RCC 7860 (cell line): ENCODE results near the gene PRDX2.
"Not testable (repeated sequence)": the region's sequence is repeated elsewhere in the genome, so short reads cannot be mapped to it uniquely, and the experiment has no call there.

Experiments used
- DNase-seq: peaks from one replicate; pipeline ENCODE4 v3.0.0-alpha.2; 2015; ENCODE audit warnings: low spot score
- FAIRE-seq: peaks from 2 replicates; lab custom pipeline; 2012; peaks lifted over from hg19 to GRCh38; lab: Jason Lieb, UNC

PRDX2 gene

GRCh38 chr19:12801466-12802266 lies at the start of gene PRDX2, which contains the start of gene THSD8:
Gene PRDX2 (minus strand): TSS chr19:12801800. CDS start chr19:12801261, 539 bp downstream.
Gene THSD8 (plus strand): TSS chr19:12802069. CDS start chr19:12802072, 3 bp downstream.
- FAIRE-seq, result no peak

DNA sequence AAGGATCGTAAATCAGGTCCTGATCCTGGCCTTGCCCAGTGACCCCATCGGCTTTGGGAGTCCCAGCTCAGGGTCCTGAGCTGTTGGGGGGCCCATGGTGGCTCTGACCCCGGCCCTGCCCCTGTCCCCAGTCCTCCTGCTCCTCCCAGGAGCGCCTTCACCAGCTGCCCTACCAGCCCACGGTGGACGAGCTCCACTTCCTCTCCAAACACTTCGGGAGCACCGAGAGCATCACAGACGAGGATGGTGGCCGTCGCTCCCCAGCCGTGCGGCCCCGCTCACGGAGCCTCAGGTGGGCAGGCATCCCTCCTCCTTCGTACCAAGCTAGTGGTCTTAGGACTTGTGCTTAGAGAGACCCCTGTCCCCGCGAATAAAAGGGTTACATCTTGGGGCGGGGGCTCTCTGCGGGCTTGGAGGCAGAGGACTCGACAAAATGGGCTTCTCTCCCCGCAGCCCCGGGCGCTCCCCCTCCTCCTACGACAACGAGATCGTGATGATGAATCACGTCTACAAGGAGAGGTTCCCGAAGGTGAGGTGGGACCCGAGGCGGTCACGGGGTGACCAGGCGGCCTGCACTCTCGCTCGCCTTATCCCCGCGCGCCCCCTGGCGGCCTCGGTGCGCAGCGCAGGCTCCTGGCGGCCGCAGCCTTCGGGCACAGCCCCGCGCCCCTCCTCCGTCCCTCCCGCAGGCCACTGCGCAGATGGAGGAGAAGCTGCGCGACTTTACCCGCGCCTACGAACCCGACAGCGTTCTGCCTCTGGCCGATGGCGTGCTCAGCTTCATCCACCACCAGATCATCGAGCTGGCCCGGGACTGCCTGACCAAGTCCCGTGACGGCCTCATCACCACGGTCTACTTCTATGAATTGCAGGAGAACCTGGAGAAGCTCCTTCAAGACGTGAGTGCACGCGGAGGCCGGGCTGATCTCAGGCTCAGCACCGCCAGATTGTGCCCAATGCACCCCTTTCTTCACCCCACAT lies 45.8 kb upstream of the PRDX2 start:
- FAIRE-seq, result no peak
- DNase-seq, result peak; percentile 73

More at GRCh38 chr19:12801466-12802266, at the start of gene PRDX2, which contains the start of gene THSD8:
- no peak for DNase-seq

DNA sequence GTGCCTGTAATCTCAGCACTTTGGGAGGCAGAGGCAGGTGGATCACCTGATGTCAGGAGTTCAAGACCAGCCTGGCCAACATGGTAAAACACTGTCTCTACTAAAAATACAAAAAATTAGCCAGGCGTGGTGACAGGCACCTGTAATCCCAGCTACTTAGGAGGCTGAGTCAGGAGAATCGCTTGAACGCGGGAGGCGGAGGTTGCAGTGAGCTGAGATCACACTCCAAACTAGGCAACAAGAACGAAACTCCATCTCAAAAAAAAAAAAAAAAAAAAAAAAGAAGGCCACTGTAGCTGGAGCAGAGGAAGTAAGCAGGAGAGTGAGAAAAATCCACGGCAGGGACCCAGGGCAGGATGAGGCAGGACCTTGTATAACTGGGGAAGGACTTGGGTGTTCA lies 45.0 kb upstream of the PRDX2 start:
- not testable (repeated sequence) for DNase-seq, FAIRE-seq

DNA sequence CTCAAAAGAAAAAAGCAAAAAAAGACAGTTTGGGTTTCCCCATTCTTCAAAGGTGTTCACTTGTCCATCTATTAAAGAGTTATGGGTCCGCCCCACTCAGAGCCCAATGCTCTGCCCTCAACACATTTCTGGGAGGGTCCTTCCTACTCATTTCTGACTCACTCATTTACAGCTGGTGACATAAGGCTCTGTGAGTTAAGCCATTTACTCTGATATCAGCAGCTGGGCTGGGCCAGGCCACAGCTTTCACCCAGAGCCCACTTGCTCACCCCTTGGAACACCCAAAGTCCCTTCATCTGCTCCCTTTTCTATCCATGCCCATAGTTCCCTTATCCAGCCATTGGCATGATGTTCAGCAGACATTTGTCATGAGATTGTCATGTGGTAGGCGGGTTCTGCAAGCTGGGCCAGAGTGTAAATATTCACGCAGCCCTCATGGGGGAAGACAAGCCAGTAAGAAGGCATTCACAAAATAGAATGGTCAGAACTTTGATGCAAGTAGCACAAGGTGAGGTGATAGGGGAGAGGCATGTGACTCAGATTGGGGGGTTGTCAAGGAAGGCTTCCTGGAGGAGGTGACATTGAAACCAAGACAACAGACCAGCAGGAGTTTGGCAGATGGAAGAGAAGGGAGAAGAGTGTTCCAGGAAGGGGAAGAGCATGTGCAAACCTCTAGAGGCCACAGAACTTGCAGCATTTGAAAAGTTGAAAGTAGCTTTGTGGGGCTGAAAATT lies 42.6 kb upstream of the PRDX2 start:
- FAIRE-seq, result no peak
- no peak for DNase-seq

GRCh38 chr19:12843328-12843727 lies 41.7 kb upstream of the PRDX2 start:
- no peak for FAIRE-seq
- no peak for DNase-seq

DNA sequence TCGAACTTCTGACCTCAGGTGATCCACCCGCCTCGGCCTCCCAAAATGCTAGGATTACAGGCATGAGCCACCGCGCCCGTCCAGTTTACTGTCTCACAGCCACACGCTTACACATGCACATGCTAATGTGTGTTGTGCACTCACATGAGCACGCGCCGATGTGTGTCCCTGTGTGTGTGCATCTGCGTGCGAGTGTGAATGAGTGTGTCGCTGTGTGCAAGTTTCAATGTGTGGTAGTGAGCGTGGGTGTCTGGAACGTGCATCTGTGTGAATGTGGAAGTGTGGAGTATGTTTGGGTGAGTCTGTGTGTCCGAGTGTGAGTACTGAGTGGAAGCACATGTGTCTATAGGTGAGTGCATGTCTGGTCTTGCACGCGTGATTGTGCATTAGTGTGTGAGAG lies 40.9 kb upstream of the PRDX2 start:
- FAIRE-seq (no peak), DNase-seq (no peak)

DNA sequence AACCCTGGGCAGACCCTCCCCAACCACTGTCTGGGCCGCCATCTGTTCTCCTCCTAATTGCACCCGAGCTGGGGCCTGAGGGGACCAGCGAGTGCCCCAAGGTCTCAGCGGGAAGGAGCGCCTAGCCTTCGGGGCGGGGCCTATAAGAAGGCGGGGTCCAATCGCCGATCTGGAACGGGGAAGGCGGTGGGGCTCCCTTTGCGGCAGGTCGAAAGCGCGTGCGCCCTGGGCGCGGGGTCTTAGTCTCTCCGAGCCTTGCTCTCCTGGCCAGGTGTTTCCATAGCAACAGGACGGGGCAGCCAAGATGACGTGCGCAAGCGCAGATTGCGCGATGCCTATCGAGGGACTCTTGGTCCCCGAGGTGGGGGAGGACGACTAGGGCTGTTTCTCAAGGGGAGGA lies 39.5 kb upstream of the PRDX2 start:
- DNase-seq (no peak), FAIRE-seq (no peak)

DNA sequence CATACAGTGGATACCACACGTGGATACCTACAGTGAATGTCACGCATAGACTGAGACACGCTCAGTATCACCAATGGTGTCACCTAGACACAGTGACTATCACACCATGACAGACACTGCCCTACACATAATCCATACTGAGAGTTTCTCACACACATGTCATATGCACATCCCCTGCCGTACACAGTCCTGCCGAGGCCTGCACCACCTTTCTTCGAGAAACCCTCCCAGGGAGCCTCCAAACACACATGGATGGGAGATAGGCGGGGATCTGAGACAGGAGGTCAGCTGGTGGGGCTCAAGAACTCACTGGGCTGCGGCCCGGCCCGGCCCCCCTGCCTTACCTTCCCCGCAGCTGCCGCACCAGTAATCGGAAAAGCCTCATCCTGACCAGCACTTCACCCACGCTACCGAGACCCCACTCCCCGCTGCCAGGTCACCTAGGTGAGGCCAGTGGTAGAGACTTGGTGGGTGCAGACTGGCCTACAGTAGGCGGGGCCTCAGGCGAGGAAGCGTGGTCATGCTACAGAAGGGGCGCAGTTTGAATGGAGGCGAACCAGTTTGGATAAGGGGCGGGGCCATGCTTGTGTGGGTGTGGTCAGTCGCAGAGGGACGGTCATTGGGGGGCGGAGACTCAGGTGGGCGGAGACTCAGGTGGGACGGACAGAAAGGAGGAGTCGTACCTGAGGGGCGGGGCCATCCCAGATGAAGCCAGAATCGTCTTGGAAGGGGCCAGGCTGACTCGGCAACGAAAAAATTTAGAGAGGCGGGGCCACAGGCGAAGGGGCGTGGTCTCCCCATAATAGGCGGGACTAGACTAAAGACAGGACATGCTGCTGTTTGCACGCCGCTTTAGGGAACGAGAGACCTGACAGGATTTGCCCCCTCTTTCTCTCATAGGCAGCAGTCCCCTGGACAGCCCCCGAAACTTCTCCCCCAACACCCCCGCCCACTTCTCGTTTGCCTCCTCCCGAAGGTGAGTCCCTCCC lies 38.8 kb upstream of the PRDX2 start:
- DNase-seq (no peak), FAIRE-seq (no peak)

DNA sequence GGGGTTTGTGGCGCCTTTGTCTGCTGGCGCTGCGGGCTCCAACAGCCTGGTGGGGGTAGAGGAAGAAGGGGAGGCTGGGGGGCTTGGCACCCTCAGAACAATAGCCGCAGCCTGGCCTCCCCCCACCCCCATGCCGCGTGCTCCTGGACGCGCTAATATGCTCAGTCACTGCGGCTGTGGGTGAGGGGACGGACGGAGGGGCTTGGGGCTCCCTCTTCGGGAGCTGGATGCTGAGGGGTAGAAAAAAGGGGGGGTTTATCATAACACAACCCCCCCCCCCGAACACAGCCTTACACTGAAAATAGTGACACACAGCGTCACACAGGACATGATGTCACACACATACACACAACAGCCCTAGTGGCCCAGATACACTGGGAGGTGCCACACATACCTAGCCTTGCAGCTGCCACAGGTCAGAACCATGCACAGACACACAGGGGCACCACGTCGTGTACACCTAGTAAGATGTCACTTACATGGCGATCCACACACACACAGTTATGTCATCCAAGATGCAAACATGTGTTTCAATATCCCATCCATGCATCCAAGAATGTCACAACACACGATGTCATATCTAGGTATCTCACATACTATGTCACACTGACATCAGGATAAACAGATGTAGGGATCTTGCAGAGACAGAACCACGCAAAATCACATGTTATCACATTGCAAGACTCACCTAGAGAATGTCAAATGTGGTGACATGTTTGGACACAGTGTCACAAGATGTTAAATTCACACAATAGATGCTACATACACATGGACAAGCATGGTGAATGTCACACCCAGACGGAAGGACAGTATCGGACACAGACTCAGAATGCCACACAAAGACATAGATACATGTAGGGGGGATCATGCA lies 37.5 kb upstream of the PRDX2 start:
- FAIRE-seq (no peak), DNase-seq (no peak)

DNA sequence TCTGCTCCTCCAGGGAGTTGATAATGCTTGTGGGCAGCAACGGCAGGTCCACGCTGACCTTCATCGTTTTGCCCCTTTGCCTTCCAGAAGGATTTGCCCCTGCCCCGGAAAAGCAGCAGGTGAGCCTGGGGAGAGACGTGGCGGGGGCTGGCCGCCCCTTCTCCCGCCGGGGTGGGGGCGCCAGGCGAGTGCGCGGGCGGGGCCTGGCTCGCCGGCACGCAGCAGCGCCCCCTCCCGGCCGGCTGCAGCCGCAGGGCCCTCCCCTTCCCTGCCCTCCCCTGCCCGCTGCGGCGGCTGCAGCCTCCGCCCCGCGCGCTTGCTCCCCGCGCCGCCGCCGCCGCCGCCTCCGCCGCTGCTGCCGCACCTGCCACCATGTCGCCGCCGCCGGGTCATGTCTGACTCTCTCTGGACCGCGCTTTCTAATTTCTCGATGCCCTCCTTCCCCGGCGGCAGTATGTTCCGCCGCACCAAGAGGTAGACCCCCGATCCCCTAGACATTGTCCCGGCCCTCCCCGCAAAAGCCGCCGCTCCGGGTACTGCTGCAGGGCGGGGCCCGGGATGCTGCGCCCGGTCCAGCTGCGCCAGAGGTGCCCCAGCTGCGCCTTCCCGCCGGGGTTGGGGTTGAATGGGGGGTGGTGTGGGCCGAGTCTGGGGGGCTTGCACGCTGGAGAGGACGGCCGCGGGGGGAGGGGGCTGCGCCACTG lies 36.7 kb upstream of the PRDX2 start, which contains the start of gene MAST1:
Gene MAST1 (plus strand): TSS at position 334 of the 704 bp plus-strand sequence. CDS start 58 bp downstream, at position 392.
- no peak for FAIRE-seq

DNA sequence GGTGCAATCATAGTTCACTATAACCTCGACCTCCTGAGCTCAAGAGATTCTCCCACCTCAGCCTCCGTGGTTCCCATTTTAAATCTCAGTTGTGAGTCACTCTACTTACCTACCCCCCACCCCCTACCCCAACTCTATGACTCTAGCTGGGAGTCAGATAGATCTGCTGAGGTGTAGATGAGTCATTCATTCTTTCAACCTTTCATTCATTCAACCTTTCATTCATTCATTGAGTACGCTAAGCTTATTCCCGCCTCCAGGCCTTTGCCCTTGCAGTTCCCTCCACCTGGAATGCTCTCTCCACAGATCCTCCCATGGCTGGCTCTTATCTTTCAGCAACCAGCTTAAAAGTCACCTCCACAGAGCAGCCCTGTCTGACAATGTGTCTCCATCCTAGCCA lies 35.6 kb upstream of the PRDX2 start:
- DNase-seq (peak; percentile 63), FAIRE-seq (no peak)

More for the DNA sequence above, 36.7 kb upstream of the PRDX2 start, which contains the start of gene MAST1:
- DNase-seq, result no peak

GRCh38 chr19:12836529-12836863 lies 34.9 kb upstream of the PRDX2 start:
- FAIRE-seq, result no peak
- no peak for DNase-seq

DNA sequence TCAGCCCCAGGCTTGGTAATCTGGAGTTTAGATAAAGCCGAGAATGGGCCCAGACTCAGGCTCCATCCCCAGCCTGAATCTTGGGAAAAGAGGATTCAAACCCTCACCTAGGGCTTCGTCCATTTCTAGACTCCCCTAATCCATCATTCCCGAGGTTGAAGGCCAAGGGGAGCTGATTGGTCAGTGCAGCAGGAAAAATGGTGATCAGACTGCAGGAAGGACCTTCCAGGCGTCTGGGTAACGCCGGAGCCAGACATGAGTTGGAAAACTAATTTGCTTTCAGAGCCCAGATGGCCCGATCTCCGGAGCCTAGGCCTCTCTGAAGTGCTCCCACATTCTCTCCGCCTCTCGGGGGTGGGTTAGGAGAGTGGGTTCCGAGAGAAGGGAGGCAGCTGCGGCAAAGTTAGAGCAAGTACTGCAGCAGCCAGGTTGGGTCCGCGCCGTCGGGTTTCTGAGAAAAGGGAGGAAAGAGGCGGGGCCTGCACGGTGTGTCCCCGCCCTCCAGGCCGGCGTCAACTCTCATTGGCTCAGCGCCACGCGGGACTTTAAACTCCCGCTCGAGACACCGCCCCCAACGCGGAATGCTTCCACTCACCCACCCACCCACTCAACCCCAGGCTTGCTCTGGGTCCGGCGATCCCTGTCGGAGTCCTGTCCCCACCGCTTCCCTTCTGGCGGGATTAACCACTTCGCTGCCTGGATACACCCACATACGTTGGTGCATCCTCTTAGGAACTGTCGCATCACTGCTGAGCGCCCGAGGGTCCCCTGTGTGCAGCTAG lies 33.6 kb upstream of the PRDX2 start:
- no peak for DNase-seq
- FAIRE-seq, result no peak

GRCh38 chr19:12834566-12834943 lies 33.0 kb upstream of the PRDX2 start, which contains the start of gene RTBDN:
Gene RTBDN (minus strand): TSS chr19:12834579. CDS start chr19:12829979, 4,600 bp downstream.
- FAIRE-seq, result no peak
- no peak for DNase-seq

- FAIRE-seq, result no peak
- no peak for DNase-seq
Observed at GRCh38 chr19:12833738-12834565, 32.4 kb upstream of the PRDX2 start.

DNA sequence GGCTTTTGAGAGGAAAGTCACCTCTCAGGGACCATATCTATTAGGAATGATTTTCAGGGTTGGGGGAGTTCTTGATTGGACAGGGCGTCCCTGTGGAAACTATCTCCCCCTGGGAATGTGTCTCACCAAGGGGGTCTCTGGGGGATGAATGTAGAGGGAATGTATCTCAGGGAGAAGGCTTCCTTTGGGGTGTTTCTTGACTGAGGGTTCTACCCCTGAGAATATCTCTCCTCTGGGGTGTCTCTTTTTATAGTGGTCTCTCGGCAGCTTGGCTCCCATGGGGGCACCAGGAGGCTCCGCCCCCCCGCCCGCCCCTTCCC lies 31.8 kb upstream of the PRDX2 start:
- DNase-seq, result no peak
- no peak for FAIRE-seq
